ENCODE measurements around the gene AFF3. TPM values are rescaled to one million over a fixed set of nuclear protein-coding genes. Genes with fewer than 3 reads are reported as not detected.
A peak's percentile ranks its signal among the peaks of the same experiment; 100 is the strongest.
"Not testable (repeated sequence)": the region's sequence is repeated elsewhere in the genome, so short reads cannot be mapped to it uniquely, and the experiment has no call there.

Gene AFF3
- total RNA-seq, 4 donors from 2014 or later, result 3.1 to 5.0 (median 3.7) TPM

DNA sequence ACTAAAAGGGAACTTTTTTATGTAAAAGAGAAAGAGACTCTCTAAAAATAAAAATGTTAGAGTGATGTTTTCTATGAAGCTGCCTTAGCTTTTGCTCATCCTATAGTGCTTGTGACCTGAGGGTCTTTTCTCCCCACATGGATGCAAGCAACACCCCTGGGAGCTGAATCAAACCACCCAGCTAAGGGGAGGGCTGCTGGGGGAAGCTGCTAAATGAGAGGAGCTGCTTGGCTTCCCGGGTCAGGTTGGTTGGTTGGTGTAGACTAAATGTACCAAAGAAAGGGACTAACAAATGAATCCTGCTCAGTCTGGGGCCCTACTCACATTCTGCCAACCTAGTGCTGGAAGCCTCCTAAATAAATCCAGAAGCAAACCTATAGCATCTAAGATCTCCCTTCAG lies 35.0 kb downstream of the AFF3 start:
- H3K9me3 ChIP-seq, result no peaks in the 10 kb centered on the region
- DNase-seq (ENCODE audit: low spot score in 2 of 2), result no peak
- H3K27ac ChIP-seq, result no peak overlapping the region
- peaks cover 16% of the 10 kb centered on the region for H3K4me1 ChIP-seq
- no peaks in the 10 kb centered on the region for H3K36me3 ChIP-seq
- WGBS, result 63% methylated on average over 1 of the region's 1 CpG
- H3K4me3 ChIP-seq, result no peak overlapping the region
- peaks cover 30% of the 10 kb centered on the region for H3K27me3 ChIP-seq
- TF ChIP-seq EP300 (IDR thresholded peaks at IDR 0.05) (no peak), POLR2AphosphoS5 (IDR thresholded peaks at IDR 0.05) (no peak), POLR2A (IDR thresholded peaks at IDR 0.05) (no peak)
- TF ChIP-seq, protein P1, sequence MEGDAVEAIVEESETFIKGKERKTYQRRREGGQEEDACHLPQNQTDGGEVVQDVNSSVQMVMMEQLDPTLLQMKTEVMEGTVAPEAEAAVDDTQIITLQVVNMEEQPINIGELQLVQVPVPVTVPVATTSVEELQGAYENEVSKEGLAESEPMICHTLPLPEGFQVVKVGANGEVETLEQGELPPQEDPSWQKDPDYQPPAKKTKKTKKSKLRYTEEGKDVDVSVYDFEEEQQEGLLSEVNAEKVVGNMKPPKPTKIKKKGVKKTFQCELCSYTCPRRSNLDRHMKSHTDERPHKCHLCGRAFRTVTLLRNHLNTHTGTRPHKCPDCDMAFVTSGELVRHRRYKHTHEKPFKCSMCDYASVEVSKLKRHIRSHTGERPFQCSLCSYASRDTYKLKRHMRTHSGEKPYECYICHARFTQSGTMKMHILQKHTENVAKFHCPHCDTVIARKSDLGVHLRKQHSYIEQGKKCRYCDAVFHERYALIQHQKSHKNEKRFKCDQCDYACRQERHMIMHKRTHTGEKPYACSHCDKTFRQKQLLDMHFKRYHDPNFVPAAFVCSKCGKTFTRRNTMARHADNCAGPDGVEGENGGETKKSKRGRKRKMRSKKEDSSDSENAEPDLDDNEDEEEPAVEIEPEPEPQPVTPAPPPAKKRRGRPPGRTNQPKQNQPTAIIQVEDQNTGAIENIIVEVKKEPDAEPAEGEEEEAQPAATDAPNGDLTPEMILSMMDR (IDR thresholded peaks at IDR 0.05), result no peak

DNA sequence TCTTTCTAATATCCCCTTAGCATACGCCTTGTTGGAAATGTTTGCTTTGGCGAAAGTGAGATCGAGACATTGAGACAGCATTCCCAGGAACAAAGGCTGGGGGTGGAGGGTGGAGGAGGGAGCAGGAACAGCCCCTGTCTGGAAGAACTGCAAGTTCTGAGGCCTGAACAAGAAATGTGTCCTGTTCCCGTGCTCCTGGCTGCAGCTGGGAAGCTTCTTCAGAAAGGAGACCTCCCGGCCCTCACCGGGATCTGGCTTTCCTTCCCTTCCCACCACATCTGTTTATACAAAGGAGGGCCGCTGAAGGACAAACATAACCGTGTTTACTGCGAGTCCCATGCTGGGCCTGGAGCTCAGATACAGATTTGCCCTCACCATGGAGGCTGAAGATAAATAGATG lies 35.9 kb downstream of the AFF3 start:
- Histone ChIP-seq H3K9me3 (no peaks in the 10 kb centered on the region), H3K27ac (no peak overlapping the region), H3K27me3 (peaks cover 30% of the 10 kb centered on the region), H3K4me3 (no peak overlapping the region), H3K4me1 (peaks cover 16% of the 10 kb centered on the region), H3K36me3 (no peaks in the 10 kb centered on the region)
- TF ChIP-seq EP300 (IDR thresholded peaks at IDR 0.05), result no peak
- TF ChIP-seq, protein P1 (IDR thresholded peaks at IDR 0.05), result no peak
- no peak for TF ChIP-seq POLR2A (IDR thresholded peaks at IDR 0.05)
- TF ChIP-seq POLR2AphosphoS5 (IDR thresholded peaks at IDR 0.05), result no peak
- DNase-seq (ENCODE audit: low spot score in 2 of 2), result no peak
- 85% methylated on average over 9 of the region's 9 CpGs for WGBS

DNA sequence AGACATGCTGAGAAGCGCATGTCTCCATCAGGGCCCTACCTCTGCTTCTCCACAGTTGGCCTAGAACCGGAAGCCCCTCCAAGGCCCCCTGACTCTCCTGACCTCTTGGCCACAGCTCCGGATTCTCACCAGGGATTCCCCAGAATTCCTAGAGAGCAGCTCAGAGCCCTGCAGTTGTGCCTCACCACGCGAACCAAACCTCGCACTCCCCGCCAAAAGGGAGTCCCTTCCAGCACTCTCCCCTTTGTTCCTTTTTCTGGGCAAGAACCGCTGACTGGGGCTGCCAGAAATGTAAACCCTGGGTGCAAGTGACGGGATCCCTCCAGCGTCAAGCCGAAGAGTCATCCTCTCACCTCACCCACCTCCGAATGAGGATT lies 36.7 kb downstream of the AFF3 start:
- H3K36me3 ChIP-seq, result no peaks in the 10 kb centered on the region
- WGBS, result 45% methylated on average over 12 of the region's 12 CpGs
- TF ChIP-seq, protein P1 (IDR thresholded peaks at IDR 0.05), result no peak
- TF ChIP-seq EP300 (IDR thresholded peaks at IDR 0.05) (no peak), POLR2AphosphoS5 (IDR thresholded peaks at IDR 0.05) (no peak), POLR2A (IDR thresholded peaks at IDR 0.05) (no peak)
- H3K27ac ChIP-seq, result no peak overlapping the region
- no peaks in the 10 kb centered on the region for H3K9me3 ChIP-seq
- peaks cover 16% of the 10 kb centered on the region for H3K4me1 ChIP-seq
- no peak for DNase-seq (ENCODE audit: low spot score in 2 of 2)
- H3K4me3 ChIP-seq, result peak overlapping the region; percentile 67
- H3K27me3 ChIP-seq, result peaks cover 25% of the 10 kb centered on the region

DNA sequence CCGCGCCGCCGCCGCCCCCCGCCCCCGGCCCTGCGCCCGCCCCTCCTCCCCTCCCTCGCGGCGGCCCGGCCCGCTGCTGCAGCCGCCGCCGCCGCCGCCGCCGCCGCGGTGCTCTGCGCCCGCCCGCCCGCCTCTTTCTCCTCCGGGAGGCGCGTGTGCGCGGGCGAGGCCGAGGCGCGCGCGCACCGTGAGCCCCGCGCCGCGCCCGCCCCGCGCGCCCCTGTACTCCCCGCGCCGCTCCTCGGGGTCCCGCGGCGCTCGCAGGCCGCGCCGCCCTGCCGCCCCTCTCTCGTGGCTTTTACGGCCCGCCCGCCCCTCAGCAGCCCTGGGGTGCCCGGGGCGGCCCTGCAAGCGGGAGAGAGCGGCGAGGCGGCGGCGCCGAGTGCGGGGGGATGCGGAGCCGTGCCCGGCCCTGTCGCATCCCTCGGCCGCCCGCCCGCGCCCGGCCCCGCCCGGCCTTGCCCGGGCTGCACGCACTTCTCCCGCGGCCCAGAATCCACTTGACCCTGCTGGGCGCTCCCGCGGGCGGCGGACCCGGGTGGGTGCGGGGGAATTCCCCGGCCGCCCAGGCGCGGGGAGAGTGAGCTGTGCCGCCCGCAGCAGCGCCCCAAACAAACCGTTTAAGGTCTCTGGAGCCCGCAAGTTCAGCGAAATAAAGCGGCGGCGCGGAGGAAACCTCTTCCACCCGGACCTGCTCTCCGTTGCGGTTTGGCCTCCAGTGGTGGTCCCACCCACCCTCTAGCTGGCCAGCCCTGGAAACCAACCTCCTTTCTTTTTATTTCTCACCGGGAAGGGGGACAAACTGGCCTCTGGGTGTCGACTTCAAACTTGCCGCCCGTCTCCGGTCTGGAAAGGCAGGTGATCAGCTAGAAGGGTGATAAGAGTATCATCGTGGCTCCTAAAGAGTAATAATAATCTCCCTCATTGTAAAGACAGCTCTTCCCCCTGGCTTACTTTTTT lies 37.4 kb downstream of the AFF3 start:
- peaks cover 16% of the 10 kb centered on the region for H3K4me1 ChIP-seq
- H3K9me3 ChIP-seq, result no peaks in the 10 kb centered on the region
- H3K27ac ChIP-seq, result no peak overlapping the region
- H3K27me3 ChIP-seq, result peaks cover 19% of the 10 kb centered on the region
- no peaks in the 10 kb centered on the region for H3K36me3 ChIP-seq
- TF ChIP-seq POLR2A (IDR thresholded peaks at IDR 0.05) (no peak), EP300 (IDR thresholded peaks at IDR 0.05) (no peak), POLR2AphosphoS5 (IDR thresholded peaks at IDR 0.05) (no peak)
- TF ChIP-seq, protein P1 (IDR thresholded peaks at IDR 0.05), result no peak
- DNase-seq (ENCODE audit: low spot score in 2 of 2), result no peak
- H3K4me3 ChIP-seq, result peak overlapping the region; percentile 67
- WGBS, result 4% methylated on average over 24 of the region's 119 CpGs

DNA sequence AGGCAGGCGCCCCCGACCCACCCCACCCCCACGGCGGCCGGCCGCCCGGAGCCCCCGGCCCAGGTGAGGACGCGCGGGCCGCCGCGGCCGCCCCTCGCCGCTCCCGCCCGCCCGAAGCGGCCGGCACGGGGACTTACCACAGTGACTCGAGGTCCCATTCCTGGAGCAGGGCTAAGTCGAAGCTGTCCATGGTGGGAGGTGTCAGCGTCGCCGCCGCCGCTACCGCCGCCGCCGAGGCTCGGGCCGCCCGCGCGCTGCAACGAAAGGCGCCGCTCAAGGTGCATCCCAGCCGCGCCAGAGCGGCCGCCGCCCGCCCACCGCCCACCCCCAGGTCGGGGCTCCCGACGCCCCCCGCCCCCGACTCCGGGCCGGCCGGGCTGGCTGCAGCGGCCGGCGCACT lies 38.1 kb downstream of the AFF3 start:
- no CpG with 5 or more reads among the region's 60 CpGs for WGBS
- H3K9me3 ChIP-seq; DNase-seq (ENCODE audit: low spot score in 2 of 2); H3K36me3 ChIP-seq; H3K27ac ChIP-seq: not testable (repeated sequence)
- Histone ChIP-seq H3K4me1 (peaks cover 16% of the 10 kb centered on the region), H3K4me3 (peak overlapping the region; percentile 67), H3K27me3 (peaks cover 14% of the 10 kb centered on the region)

DNA sequence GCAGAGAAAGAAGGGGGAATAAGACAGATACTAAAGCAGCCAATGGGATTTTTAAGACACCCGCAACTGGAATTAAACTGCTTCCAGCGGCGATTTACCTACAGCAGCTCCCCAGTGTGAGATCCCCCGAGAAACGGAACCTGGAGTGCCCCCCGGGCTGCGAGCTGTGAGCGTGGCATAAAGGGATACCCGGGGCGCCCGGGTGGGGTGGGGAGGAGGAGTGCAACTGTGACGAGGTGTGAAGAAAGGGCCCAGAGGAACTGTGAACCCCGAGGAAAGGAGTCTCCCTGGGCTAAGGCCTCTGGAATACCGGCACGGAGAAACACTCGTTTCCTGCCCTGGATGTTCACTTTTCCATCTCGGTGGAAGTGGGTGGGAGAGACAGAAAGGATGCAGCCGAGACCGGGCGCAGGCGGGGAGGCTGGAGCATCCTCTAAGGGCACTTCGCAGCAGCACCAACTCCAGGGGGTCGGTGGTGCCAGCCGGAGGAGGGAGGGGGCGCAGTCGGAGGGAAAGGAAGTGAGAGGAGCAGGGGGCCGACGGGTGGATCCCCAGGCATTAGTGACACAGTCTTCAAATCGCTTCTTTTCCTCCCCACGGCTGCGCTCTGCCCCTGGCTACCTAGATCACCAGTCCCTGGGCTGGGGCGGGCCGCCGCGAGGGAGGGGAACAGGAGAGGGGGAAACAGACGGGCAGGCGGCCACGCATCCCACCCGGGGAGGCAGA lies 38.7 kb downstream of the AFF3 start:
- H3K4me3 ChIP-seq, result peak overlapping the region; percentile 67
- not testable (repeated sequence) for DNase-seq (ENCODE audit: low spot score in 2 of 2); H3K9me3 ChIP-seq; H3K36me3 ChIP-seq; H3K27ac ChIP-seq
- WGBS, result 3% methylated on average over 11 of the region's 39 CpGs
- peaks cover 14% of the 10 kb centered on the region for H3K27me3 ChIP-seq
- peaks cover 16% of the 10 kb centered on the region for H3K4me1 ChIP-seq

DNA sequence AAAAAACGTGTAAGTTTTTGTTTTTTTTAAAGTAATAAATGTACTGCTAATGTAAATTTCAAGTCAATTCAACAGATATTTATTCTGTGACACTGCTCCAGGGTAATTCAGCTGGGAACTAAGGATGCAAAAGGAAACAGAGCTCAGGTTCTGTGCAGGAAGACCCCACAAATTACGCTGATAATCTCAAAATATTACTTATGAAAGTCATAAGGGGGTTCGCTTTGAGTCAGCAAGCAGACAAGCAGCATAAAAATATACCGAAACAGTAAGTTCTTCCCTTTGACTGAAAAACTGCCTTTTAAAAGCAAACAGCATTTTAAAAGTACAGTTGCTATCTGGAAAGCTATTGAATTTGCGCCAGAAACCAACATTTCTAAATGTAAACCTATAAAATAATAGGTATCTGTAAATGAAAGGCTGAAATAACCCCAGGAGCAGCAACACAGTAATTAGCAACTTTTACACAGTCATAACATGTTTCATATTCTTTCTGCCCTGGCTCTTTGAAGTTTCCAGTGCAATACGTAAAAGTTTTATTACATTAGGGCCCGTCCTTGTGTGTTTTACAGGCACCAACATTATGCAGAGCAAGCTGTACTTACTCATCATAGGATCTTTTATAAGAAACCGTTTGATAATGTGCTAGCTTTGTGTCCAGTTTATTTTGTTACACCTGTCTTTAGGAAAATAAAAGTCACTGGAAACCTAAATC lies 39.8 kb downstream of the AFF3 start:
- not testable (repeated sequence) for H3K4me3 ChIP-seq; H3K9me3 ChIP-seq; H3K27ac ChIP-seq; DNase-seq (ENCODE audit: low spot score in 2 of 2); H3K36me3 ChIP-seq
- Histone ChIP-seq H3K4me1 (peaks cover 16% of the 10 kb centered on the region), H3K27me3 (peaks cover 14% of the 10 kb centered on the region)
- 61% methylated on average over 3 of the region's 8 CpGs for WGBS

DNA sequence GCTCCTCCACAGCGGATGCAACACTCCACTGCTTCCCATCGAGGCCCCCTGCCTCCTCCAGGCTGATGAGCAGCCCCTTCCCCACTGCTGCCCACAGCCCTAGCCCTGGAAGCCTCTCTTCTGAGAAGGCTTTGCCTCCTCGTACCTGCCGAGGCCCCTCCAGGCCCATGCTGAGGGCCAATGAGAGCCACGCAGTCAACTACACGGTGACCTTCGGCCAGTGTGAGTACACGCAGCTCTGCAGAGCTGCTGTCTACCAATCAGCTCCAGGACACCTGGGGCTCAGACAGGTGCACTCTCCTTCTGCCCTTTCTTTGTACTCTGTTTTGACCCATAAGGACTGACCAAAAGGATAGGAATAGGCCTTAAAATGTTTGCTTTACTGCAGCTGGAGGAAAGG lies 43.5 kb downstream of the AFF3 start:
- not testable (repeated sequence) for DNase-seq (ENCODE audit: low spot score in 2 of 2); H3K9me3 ChIP-seq; H3K4me3 ChIP-seq; H3K27ac ChIP-seq; H3K4me1 ChIP-seq; H3K27me3 ChIP-seq; H3K36me3 ChIP-seq
- no CpG with 5 or more reads among the region's 8 CpGs for WGBS
